Smooth muscle cell (in vitro differentiated cells): ENCODE results near the gene ITPKB. TPM values are rescaled to one million over a fixed set of nuclear protein-coding genes. Genes with fewer than 3 reads are reported as not detected.
A peak's percentile ranks its signal among the peaks of the same experiment; 100 is the strongest.

ENCODE experiments used
- DNase-seq: peaks from one replicate; lab custom pipeline; 2025; ENCODE audit not compliant: unreplicated experiment; lab: John Stamatoyannopoulos, UW
- H2AFZ ChIP-seq: fragments of 200-600 bp; sonication (generic); 2 replicates; pipeline ENCODE4 v1.6.0; 2016; ENCODE audit warnings: antibody characterized with exemption, low read depth, mild to moderate bottlenecking
- H3F3A ChIP-seq: fragments of 200-600 bp; sonication (generic); 2 replicates; pipeline ENCODE4 v1.6.0; 2017; ENCODE audit warnings: antibody characterized with exemption, low read depth
- H3K27ac ChIP-seq: fragments of 200-600 bp; sonication (generic); 2 replicates; pipeline ENCODE4 v1.5.1; 2016; ENCODE audit warnings: low read depth, mild to moderate bottlenecking
- H3K27me3 ChIP-seq: fragments of 200-600 bp; sonication (generic); 2 replicates; pipeline ENCODE4 v1.6.1; 2016; ENCODE audit warnings: low read depth, mild to moderate bottlenecking
- H3K36me3 ChIP-seq: fragments of 200-600 bp; sonication (generic); 2 replicates; pipeline ENCODE4 v1.5.1; 2016; ENCODE audit warnings: low read depth
- H3K4me1 ChIP-seq: fragments of 200-600 bp; sonication (generic); 2 replicates; pipeline ENCODE4 v1.5.1; 2016; ENCODE audit warnings: low read depth
- H3K4me2 ChIP-seq: fragments of 200-600 bp; sonication (generic); 2 replicates; pipeline ENCODE4 v1.6.0; 2016; ENCODE audit warnings: mild to moderate bottlenecking
- H3K4me3 ChIP-seq: fragments of 200-600 bp; sonication (generic); 2 replicates; pipeline ENCODE4 v1.5.1; 2016; ENCODE audit warnings: mild to moderate bottlenecking
- H3K79me2 ChIP-seq: fragments of 200-600 bp; sonication (generic); 2 replicates; pipeline ENCODE4 v1.6.0; 2016; ENCODE audit warnings: low read depth, mild to moderate bottlenecking
- H3K9ac ChIP-seq: fragments of 200-600 bp; sonication (generic); 2 replicates; pipeline ENCODE4 v1.6.0; 2016; ENCODE audit warnings: low read depth
- H3K9me3 ChIP-seq: fragments of 200-600 bp; sonication (generic); replicated peaks from 2 replicates; pipeline ENCODE4 v1.5.1; 2016; ENCODE audit warnings: low read depth
- H4K20me1 ChIP-seq: fragments of 200-600 bp; sonication (generic); 2 replicates; pipeline ENCODE4 v1.6.0; 2016; ENCODE audit warnings: low read depth
- WGBS: methylation state at CpG from one replicate; pipeline ENCODE4 v1.1.7; 2016; ENCODE audit warnings: low lambda C conversion rate; 5-methylcytosine and 5-hydroxymethylcytosine counted together
- polyA plus RNA-seq: library from polyadenylated mRNA; unstranded; fragments of >200 nt; fragmentation: Nextera tagmentation; extraction: Ambion mirVana; gene quantifications from 2 replicates; pipeline ENCODE4 v1.2.1, GENCODE V29; 2016
- total RNA-seq: library from RNA; depleted of rRNA; stranded (reverse); fragments of >200 nt; gene quantifications from 2 replicates; pipeline ENCODE4 v1.2.3, GENCODE V29; 2014
- TF ChIP-seq, protein P1 (sequence below): fragments of 200-600 bp; sonication (generic); IDR thresholded peaks from 2 replicates; pipeline ENCODE4 v1.5.1; 2017; ENCODE audit warnings: borderline replicate concordance, mild to moderate bottlenecking, antibody characterized with exemption; ENCODE audit not compliant: insufficient read depth, poor library complexity, severe bottlenecking

Gene ITPKB
- total and polyA plus RNA-seq, 2 experiments from 2014 or later = 8.9 to 11.4 TPM

DNA sequence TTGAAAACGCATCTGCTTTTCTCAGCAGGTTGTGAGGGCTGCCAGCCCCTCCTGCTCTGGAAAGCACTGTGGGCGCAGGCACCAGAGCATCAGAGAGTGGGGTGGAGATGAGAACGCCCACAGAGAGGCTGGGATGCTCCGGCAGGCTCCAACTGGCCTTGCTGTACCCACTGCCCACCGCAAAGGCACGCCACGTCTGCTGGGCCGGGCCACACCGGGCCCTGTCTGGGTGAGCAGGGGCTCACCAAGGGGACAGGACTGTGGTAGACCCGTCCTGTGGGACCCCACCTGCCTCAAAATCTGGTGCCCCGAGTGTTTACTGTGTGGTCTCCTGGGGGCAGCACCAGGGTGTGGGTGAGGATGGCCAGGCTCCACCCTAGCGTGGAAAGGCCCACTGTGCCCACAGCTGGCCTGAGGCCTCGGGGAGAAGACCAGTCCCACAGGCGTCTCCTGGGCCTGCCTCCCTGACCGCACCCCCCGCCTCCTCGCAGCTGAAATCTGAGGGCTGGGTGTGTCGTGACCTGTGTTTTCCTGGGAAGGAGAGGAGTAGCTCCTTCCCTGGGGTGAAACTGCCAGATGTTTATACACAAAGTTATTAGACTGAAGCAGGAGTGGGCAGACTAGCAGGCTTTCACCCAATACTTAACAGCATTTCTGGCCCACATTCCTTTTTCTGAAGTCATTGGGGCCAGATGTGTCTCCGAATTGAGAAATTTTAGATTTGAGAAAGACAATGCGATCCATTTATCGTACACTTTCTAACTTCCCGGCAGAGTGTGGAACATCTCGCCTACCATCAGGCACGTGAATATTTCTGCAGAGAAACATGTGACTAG is 136.7 kb downstream of the ITPKB start:
- no peaks in the 10 kb centered on the region for H3K27me3 ChIP-seq
- no peaks in the 10 kb centered on the region for H3K36me3 ChIP-seq
- no peak overlapping the region for H3K4me3 ChIP-seq
- no peak overlapping the region for H3K27ac ChIP-seq
- no peak for DNase-seq
- TF ChIP-seq, protein P1, sequence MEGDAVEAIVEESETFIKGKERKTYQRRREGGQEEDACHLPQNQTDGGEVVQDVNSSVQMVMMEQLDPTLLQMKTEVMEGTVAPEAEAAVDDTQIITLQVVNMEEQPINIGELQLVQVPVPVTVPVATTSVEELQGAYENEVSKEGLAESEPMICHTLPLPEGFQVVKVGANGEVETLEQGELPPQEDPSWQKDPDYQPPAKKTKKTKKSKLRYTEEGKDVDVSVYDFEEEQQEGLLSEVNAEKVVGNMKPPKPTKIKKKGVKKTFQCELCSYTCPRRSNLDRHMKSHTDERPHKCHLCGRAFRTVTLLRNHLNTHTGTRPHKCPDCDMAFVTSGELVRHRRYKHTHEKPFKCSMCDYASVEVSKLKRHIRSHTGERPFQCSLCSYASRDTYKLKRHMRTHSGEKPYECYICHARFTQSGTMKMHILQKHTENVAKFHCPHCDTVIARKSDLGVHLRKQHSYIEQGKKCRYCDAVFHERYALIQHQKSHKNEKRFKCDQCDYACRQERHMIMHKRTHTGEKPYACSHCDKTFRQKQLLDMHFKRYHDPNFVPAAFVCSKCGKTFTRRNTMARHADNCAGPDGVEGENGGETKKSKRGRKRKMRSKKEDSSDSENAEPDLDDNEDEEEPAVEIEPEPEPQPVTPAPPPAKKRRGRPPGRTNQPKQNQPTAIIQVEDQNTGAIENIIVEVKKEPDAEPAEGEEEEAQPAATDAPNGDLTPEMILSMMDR = no peak
- H3K9me3 ChIP-seq = no peaks in the 10 kb centered on the region
- H2AFZ ChIP-seq = no peak overlapping the region
- no peaks in the 10 kb centered on the region for H4K20me1 ChIP-seq
- 70% methylated on average over 24 of the region's 24 CpGs for WGBS
- H3F3A ChIP-seq = no peaks in the 10 kb centered on the region
- H3K4me2 ChIP-seq = peak overlapping the region; percentile 33
- peaks cover 15% of the 10 kb centered on the region for H3K4me1 ChIP-seq
- H3K79me2 ChIP-seq = no peaks in the 10 kb centered on the region
- H3K9ac ChIP-seq = no peak overlapping the region

DNA sequence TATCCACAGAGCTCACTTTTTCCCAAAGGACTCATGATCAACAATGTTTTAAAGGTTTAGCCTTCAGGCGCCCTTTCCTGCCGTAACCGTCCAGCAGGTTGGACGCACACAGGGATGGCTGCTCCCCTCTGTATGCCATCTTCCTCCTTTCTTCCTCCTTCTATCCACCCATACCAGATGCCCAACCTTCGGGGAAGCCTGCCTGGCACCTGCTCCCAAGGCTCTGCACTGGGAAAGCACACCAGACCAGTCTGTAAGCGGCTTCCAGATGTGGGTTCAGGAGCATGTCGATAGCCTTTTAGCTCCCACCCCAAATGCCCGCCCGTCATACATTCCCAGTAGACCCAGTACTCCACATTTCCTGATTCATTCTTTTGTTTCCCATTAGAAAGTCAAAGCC is 137.6 kb downstream of the ITPKB start:
- Histone ChIP-seq H3K9ac (no peak overlapping the region), H2AFZ (no peak overlapping the region), H3K4me1 (peaks cover 15% of the 10 kb centered on the region), H3K79me2 (no peaks in the 10 kb centered on the region), H3K4me2 (no peak overlapping the region), H4K20me1 (no peaks in the 10 kb centered on the region), H3K27me3 (no peaks in the 10 kb centered on the region), H3F3A (no peaks in the 10 kb centered on the region), H3K9me3 (no peaks in the 10 kb centered on the region), H3K36me3 (no peaks in the 10 kb centered on the region), H3K27ac (no peak overlapping the region), H3K4me3 (no peak overlapping the region)
- DNase-seq = no peak
- TF ChIP-seq, protein P1 = no peak
- WGBS = 94% methylated on average over 9 of the region's 9 CpGs

DNA sequence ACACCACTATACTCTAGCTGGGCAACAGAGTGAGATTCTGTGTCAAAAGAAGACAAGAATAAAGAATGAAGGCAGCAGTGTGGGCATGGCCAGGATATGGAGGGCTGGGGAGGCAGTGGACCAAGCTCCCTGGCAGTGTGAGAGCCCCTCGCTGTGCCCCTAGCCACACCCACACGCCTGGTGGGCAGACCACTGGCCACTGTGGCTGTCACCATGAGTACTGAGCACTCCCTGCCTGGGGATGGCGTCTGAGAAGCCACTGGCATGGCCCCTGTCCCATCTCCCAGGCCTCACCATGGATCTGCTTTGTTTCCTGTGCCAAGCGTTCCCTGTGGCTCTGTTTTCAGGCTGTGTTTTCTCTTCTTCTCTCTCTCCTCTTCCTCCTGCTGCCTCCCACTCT is 138.8 kb downstream of the ITPKB start:
- Histone ChIP-seq H3K4me3 (no peak overlapping the region), H3K36me3 (no peaks in the 10 kb centered on the region), H3K79me2 (no peaks in the 10 kb centered on the region), H3K27me3 (no peaks in the 10 kb centered on the region), H2AFZ (no peak overlapping the region), H4K20me1 (no peaks in the 10 kb centered on the region), H3K27ac (no peak overlapping the region), H3F3A (no peaks in the 10 kb centered on the region), H3K9ac (no peak overlapping the region), H3K9me3 (no peaks in the 10 kb centered on the region), H3K4me2 (no peak overlapping the region), H3K4me1 (peaks cover 15% of the 10 kb centered on the region)
- DNase-seq = no peak
- 89% methylated on average over 4 of the region's 4 CpGs for WGBS
- TF ChIP-seq, protein P1 = no peak
